DND-41 (cell line): ENCODE data around the gene C3orf18.

Experiments used
- ATAC-seq: fragments of 200-7000 bp; cut with Tn5 transposase; 3 replicates; pipeline ENCODE4 v1.9.1; 2021; ENCODE audit warnings: low read depth; ENCODE audit not compliant: insufficient read depth
- DNase-seq: peaks from one replicate; pipeline ENCODE4 v3.0.0-alpha.2; 2020
- H2AFZ ChIP-seq: 2 replicates; pipeline ENCODE4 v1.6.0; 2012; ENCODE audit warnings: low read depth, low read length
- H3K27ac ChIP-seq: 2 replicates; pipeline ENCODE4 v1.5.1; 2012; ENCODE audit warnings: low read length, inconsistent platforms
- H3K27me3 ChIP-seq: fragments of 200-600 bp; sonication (generic); 2 replicates; pipeline ENCODE4 v1.6.0; 2012; ENCODE audit warnings: low read length, mild to moderate bottlenecking, inconsistent platforms; ENCODE audit not compliant: insufficient read depth, poor library complexity
- H3K36me3 ChIP-seq: 2 replicates; pipeline ENCODE4 v1.5.1; 2012; ENCODE audit warnings: low read length, inconsistent platforms; ENCODE audit not compliant: insufficient read depth
- H3K4me1 ChIP-seq: 2 replicates; pipeline ENCODE4 v1.5.1; 2012; ENCODE audit warnings: mild to moderate bottlenecking, low read length; ENCODE audit not compliant: insufficient read depth
- H3K4me2 ChIP-seq: 2 replicates; pipeline ENCODE4 v1.6.0; 2012; ENCODE audit warnings: mild to moderate bottlenecking, moderate library complexity, low read length, inconsistent platforms; ENCODE audit not compliant: insufficient read depth
- H3K4me3 ChIP-seq, 2 experiments: fragments of 200-600 bp in 1 of 2; shearing (Covaris generic) in 1 of 2; 2 replicates each; pipeline ENCODE4 v1.5.1; 2012 to 2016; ENCODE audit warnings: inconsistent platforms in 2 of 2, low read length in 2 of 2, mild to moderate bottlenecking in 2 of 2, low read depth in 1 of 2, moderate library complexity in 1 of 2
- H3K79me2 ChIP-seq: 2 replicates; pipeline ENCODE4 v1.6.0; 2012; ENCODE audit warnings: low read length, inconsistent platforms; ENCODE audit not compliant: insufficient read depth
- H3K9ac ChIP-seq: 2 replicates; pipeline ENCODE4 v1.6.0; 2012; ENCODE audit warnings: low read depth, mild to moderate bottlenecking, inconsistent platforms, low read length, moderate library complexity
- H3K9me3 ChIP-seq: 2 replicates; pipeline ENCODE4 v1.5.1; 2012; ENCODE audit warnings: low read length, moderate library complexity, mild to moderate bottlenecking, inconsistent platforms; ENCODE audit not compliant: insufficient read depth, severe bottlenecking
- H4K20me1 ChIP-seq: 2 replicates; pipeline ENCODE4 v1.6.0; 2012; ENCODE audit warnings: low read length; ENCODE audit not compliant: insufficient read depth
- CTCF ChIP-seq: IDR thresholded peaks from 2 replicates; pipeline ENCODE4 v1.5.1; 2012; ENCODE audit warnings: borderline replicate concordance, low read length, moderate library complexity, mild to moderate bottlenecking; ENCODE audit not compliant: poor library complexity, severe bottlenecking; ENCODE audit errors: extremely low read depth
- EZH2 ChIP-seq: IDR thresholded peaks from 3 replicates; pipeline ENCODE4 v1.6.1; 2012; ENCODE audit warnings: borderline replicate concordance, low read depth, mild to moderate bottlenecking, moderate library complexity, low read length, inconsistent platforms; ENCODE audit not compliant: severe bottlenecking

C3orf18 gene

GRCh38 chr3:50530001-50530970 is 37.3 kb downstream of the C3orf18 start:
- Histone ChIP-seq H3K27ac (no peak overlapping the region), H3K27me3 (peaks cover 31% of the 10 kb centered on the region), H3K4me3 (no peak overlapping the region)

GRCh38 chr3:50525987-50526386 is 41.6 kb downstream of the C3orf18 start:
- no peak overlapping the region for H3K9ac ChIP-seq
- ATAC-seq = peak; percentile 98
- H3K27me3 ChIP-seq = peaks cover 27% of the 10 kb centered on the region
- peak; percentile 74 for DNase-seq
- no peaks in the 10 kb centered on the region for H3K36me3 ChIP-seq
- H2AFZ ChIP-seq = no peak overlapping the region
- no peaks in the 10 kb centered on the region for H3K9me3 ChIP-seq
- peaks cover 10% of the 10 kb centered on the region; the same call in 1 of the 2 replicates for H4K20me1 ChIP-seq
- H3K4me1 ChIP-seq = no peaks in the 10 kb centered on the region
- no peaks in the 10 kb centered on the region for H3K79me2 ChIP-seq
- no peak overlapping the region for H3K4me3 ChIP-seq
- H3K4me2 ChIP-seq = no peak overlapping the region
- no peak overlapping the region for H3K27ac ChIP-seq
- TF ChIP-seq EZH2 = no peak
- TF ChIP-seq CTCF = no peak

More at GRCh38 chr3:50530001-50530970, 37.3 kb downstream of the C3orf18 start:
- no peaks in the 10 kb centered on the region for H3K36me3 ChIP-seq
- DNase-seq (no peak), ATAC-seq (no peak)
- H4K20me1 ChIP-seq = peaks cover 21% of the 10 kb centered on the region
- TF ChIP-seq EZH2 (no peak), CTCF (no peak)
- no peak overlapping the region for H2AFZ ChIP-seq
- no peaks in the 10 kb centered on the region for H3K4me1 ChIP-seq
- H3K4me2 ChIP-seq = no peak overlapping the region
- no peaks in the 10 kb centered on the region for H3K9me3 ChIP-seq
- no peaks in the 10 kb centered on the region for H3K79me2 ChIP-seq
- no peak overlapping the region for H3K9ac ChIP-seq

GRCh38 chr3:50525191-50525910 is 42.2 kb downstream of the C3orf18 start:
- Histone ChIP-seq H3K79me2 (no peaks in the 10 kb centered on the region), H3K36me3 (no peaks in the 10 kb centered on the region), H3K9ac (no peak overlapping the region), H3K9me3 (no peaks in the 10 kb centered on the region), H2AFZ (no peak overlapping the region), H3K27ac (no peak overlapping the region), H4K20me1 (peaks cover 10% of the 10 kb centered on the region; the same call in 1 of the 2 replicates), H3K4me1 (no peaks in the 10 kb centered on the region), H3K4me3 (no peak overlapping the region), H3K4me2 (no peak overlapping the region), H3K27me3 (peaks cover 21% of the 10 kb centered on the region)
- no peak for ATAC-seq
- TF ChIP-seq CTCF (no peak), EZH2 (no peak)
- DNase-seq = no peak
